Chondrocyte (in vitro differentiated cells): ENCODE measurements around the gene C13orf42. TPM values are rescaled to one million over a fixed set of nuclear protein-coding genes. Genes with fewer than 3 reads are reported as not detected.

ENCODE experiments used
- DNase-seq: peaks from one replicate; pipeline ENCODE4 v3.0.0; 2021; ENCODE audit warnings: mixed read lengths, low spot score
- H3K27ac Mint-ChIP-seq: one replicate; pipeline ENCODE4 v1.8.0; 2021; ENCODE audit warnings: mild to moderate bottlenecking, moderate library complexity, mixed read lengths; ENCODE audit not compliant: unreplicated experiment
- H3K27me3 Mint-ChIP-seq: 2 replicates; pipeline ENCODE4 v1.8.0; 2021; ENCODE audit warnings: low read depth, mixed read lengths
- H3K36me3 Mint-ChIP-seq: 2 replicates; pipeline ENCODE4 v1.8.0; 2021; ENCODE audit warnings: low read depth, mixed read lengths
- H3K4me1 Mint-ChIP-seq: 2 replicates; pipeline ENCODE4 v1.8.0; 2021; ENCODE audit warnings: low read depth, mild to moderate bottlenecking, mixed read lengths
- H3K4me3 Mint-ChIP-seq: one replicate; pipeline ENCODE4 v1.8.0; 2021; ENCODE audit warnings: mild to moderate bottlenecking, moderate library complexity, mixed read lengths; ENCODE audit not compliant: unreplicated experiment
- H3K9me3 Mint-ChIP-seq: 2 replicates; pipeline ENCODE4 v1.8.0; 2021; ENCODE audit warnings: low read depth, mixed read lengths
- CTCF ChIP-seq: fragments of 200-600 bp; sonication (generic); IDR thresholded peaks from 2 replicates; pipeline ENCODE4 v1.5.0; 2021; ENCODE audit warnings: antibody characterized with exemption, mild to moderate bottlenecking, moderate library complexity
- total RNA-seq: library from RNA; stranded (reverse); gene quantifications from 3 replicates; pipeline ENCODE4 v1.2.1, GENCODE V29; 2021

C13orf42 gene
- total RNA-seq, 1 donor from 2014 or later = not detected

GRCh38 chr13:51111997-51112396 is 923 bp upstream of the C13orf42 start:
- H3K36me3 Mint-ChIP-seq = no peaks in the 10 kb centered on the region
- TF ChIP-seq CTCF = no peak
- H3K9me3 Mint-ChIP-seq = peaks cover 2% of the 10 kb centered on the region
- no peak for DNase-seq
- no peaks in the 10 kb centered on the region for H3K27me3 Mint-ChIP-seq
- peaks cover 16% of the 10 kb centered on the region for H3K4me1 Mint-ChIP-seq
- no peak overlapping the region for H3K4me3 Mint-ChIP-seq
- peak overlapping the region; percentile 36 for H3K27ac Mint-ChIP-seq

GRCh38 chr13:51107996-51108395 is 3.1 kb downstream of the C13orf42 start:
- DNase-seq = no peak
- Mint-ChIP-seq H3K27me3 (no peaks in the 10 kb centered on the region), H3K27ac (no peak overlapping the region), H3K36me3 (no peaks in the 10 kb centered on the region), H3K4me1 (peaks cover 20% of the 10 kb centered on the region), H3K9me3 (no peaks in the 10 kb centered on the region), H3K4me3 (no peak overlapping the region)
- no peak for TF ChIP-seq CTCF

GRCh38 chr13:51105046-51105445 is 6.0 kb downstream of the C13orf42 start:
- Mint-ChIP-seq H3K27ac (no peak overlapping the region), H3K4me3 (no peak overlapping the region), H3K4me1 (peaks cover 16% of the 10 kb centered on the region), H3K9me3 (no peaks in the 10 kb centered on the region), H3K36me3 (no peaks in the 10 kb centered on the region), H3K27me3 (no peaks in the 10 kb centered on the region)
- no peak for TF ChIP-seq CTCF
- no peak for DNase-seq

- no peak for TF ChIP-seq CTCF
- no peaks in the 10 kb centered on the region for H3K9me3 Mint-ChIP-seq
- peaks cover 26% of the 10 kb centered on the region for H3K4me1 Mint-ChIP-seq
- DNase-seq = no peak
- no peaks in the 10 kb centered on the region for H3K27me3 Mint-ChIP-seq
- no peaks in the 10 kb centered on the region for H3K36me3 Mint-ChIP-seq
- H3K4me3 Mint-ChIP-seq = no peak overlapping the region
- H3K27ac Mint-ChIP-seq = no peak overlapping the region
Measured at GRCh38 chr13:51101636-51102235, 9.3 kb downstream of the C13orf42 start.

- H3K27ac Mint-ChIP-seq = no peak overlapping the region
- no peak for DNase-seq
- peaks cover 21% of the 10 kb centered on the region for H3K4me1 Mint-ChIP-seq
- no peaks in the 10 kb centered on the region for H3K9me3 Mint-ChIP-seq
- no peaks in the 10 kb centered on the region for H3K27me3 Mint-ChIP-seq
- H3K4me3 Mint-ChIP-seq = no peak overlapping the region
- no peak for TF ChIP-seq CTCF
- no peaks in the 10 kb centered on the region for H3K36me3 Mint-ChIP-seq
Measured at GRCh38 chr13:51097353-51098043, 13.6 kb downstream of the C13orf42 start.
